HG03060 (cell line): ENCODE data around the gene PCBD1.

Experiments
- ATAC-seq: cut with Tn5 transposase; IDR thresholded peaks from one replicate; pipeline ENCODE4 v1.9.1; 2021; ENCODE audit warnings: low read depth, moderate number of reproducible peaks; ENCODE audit not compliant: unreplicated experiment

Gene PCBD1

GRCh38 chr10:70905071-70906021 lies 17.0 kb upstream of the PCBD1 start:
- ATAC-seq: no peak

- no peak for ATAC-seq
Measured at GRCh38 chr10:70903262-70903921, 15.0 kb upstream of the PCBD1 start.

- ATAC-seq: no peak
Measured at GRCh38 chr10:70902661-70903261, 14.4 kb upstream of the PCBD1 start.

GRCh38 chr10:70901276-70901878 lies 13.0 kb upstream of the PCBD1 start:
- ATAC-seq: no peak

- ATAC-seq: no peak
Measured at GRCh38 chr10:70899096-70899495, 10.7 kb upstream of the PCBD1 start.

- no peak for ATAC-seq
Measured at GRCh38 chr10:70898687-70899086, 10.3 kb upstream of the PCBD1 start.

GRCh38 chr10:70896551-70896950 lies 8.2 kb upstream of the PCBD1 start:
- no peak for ATAC-seq

GRCh38 chr10:70894416-70894815 lies 6.1 kb upstream of the PCBD1 start:
- ATAC-seq: no peak

- ATAC-seq: no peak
Measured at GRCh38 chr10:70893227-70894006, 5.1 kb upstream of the PCBD1 start.

- no peak for ATAC-seq
Measured at GRCh38 chr10:70892631-70893030, 4.3 kb upstream of the PCBD1 start.

- ATAC-seq: no peak
Measured at GRCh38 chr10:70891627-70892026, 3.3 kb upstream of the PCBD1 start.

GRCh38 chr10:70890917-70891431 lies 2.6 kb upstream of the PCBD1 start:
- ATAC-seq: no peak

- no peak for ATAC-seq
Measured at GRCh38 chr10:70889291-70889690, 926 bp upstream of the PCBD1 start.

GRCh38 chr10:70886921-70887665 lies 1.3 kb downstream of the PCBD1 start:
- ATAC-seq: no peak

GRCh38 chr10:70885931-70886903 lies 2.1 kb downstream of the PCBD1 start:
- no peak for ATAC-seq

GRCh38 chr10:70885481-70885880 lies 2.9 kb downstream of the PCBD1 start:
- ATAC-seq: no peak

- ATAC-seq: no peak
Measured at GRCh38 chr10:70884741-70885140, 3.6 kb downstream of the PCBD1 start.

GRCh38 chr10:70880077-70880534 lies 8.3 kb downstream of the PCBD1 start:
- no peak for ATAC-seq
